Measurements from ENCODE around the gene MARCHF10.
A peak's percentile ranks its signal among the peaks of the same experiment; 100 is the strongest.
"Not testable (repeated sequence)": the region's sequence is repeated elsewhere in the genome, so short reads cannot be mapped to it uniquely, and the experiment has no call there.

MARCHF10 gene

GRCh38 chr17:62696256-62696655, 111.9 kb downstream of the MARCHF10 start:
- POLR2A ChIA-PET = no interaction called here
- no peak for DNase-seq (ENCODE audit: extremely low spot score)
- CTCF ChIA-PET = no interaction called here
- no peak for TF ChIP-seq HDGF (IDR thresholded peaks at IDR 0.05; ENCODE audit: borderline replicate concordance)

DNA sequence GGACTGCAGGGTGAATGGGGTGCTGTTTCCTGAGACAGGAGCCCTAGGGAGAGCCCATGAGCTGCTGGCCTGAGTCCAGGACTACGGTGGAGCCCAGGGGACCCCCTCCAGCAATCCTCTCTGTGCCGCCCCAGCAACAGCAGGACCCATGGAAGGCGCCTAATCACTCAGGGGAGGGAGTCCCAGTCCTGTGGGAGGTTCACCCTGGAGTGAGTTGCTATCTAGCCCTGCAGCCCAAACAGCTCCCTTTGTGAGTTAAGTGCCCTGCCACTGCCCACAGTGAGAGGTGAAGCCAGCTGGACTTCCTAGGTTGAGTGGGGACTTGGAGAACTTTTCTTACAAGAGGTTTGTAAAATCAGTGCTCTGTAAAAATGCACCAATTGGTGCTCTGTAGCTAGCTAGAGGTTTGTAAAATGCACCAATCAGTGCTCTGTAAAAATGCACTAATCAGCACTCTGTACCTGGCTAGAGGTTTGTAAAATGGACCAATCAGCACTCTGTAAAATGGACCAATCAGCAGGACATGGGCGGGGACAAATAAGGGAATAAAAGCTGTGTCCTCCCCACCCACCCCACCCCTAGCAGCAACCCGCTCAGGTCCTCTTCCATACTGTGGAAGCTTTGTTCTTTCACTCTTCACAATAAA, 112.9 kb downstream of the MARCHF10 start:
- CTCF ChIA-PET; POLR2A ChIA-PET; DNase-seq (ENCODE audit: extremely low spot score): not testable (repeated sequence)

DNA sequence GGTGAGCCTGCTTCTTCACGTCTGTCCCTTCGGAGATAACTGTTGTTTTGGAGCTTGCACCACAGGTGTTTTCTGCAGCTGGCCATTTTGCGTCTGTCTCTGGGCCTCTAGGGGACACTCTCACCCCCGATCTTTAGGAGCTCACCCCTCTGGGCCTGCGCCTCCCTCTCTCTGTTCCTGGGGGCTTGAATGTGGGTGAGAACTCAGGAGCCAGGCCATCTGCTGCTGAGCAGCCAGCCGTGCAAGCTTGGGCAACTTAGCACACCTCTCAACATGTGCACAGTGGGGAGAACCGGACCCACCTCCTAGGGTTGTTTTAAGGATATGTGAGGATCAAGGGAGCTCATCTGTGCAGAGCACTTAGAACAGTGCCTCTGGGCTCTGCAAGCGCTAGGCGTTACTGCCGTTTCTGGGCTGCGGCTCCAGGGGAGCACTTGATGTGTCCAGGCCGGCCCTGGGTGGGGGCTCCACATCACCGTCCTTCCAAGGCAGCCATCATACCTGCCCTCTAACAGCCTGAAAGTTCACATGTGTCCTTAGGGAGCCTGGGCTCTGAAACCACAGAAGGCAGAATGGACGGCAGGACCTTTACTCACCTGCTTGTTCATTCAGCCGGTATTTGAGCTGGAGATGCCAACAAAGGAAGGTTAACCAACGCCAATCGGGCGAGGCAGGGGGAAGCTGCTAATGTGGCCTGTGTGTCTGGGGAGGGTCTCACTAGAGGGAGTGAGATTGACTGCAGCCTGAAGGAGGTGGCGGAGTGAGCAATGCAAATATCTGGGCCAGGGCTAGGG, 114.3 kb downstream of the MARCHF10 start:
- no peak for DNase-seq (ENCODE audit: extremely low spot score)
- ChIA-PET POLR2A (no interaction called here), CTCF (interaction anchor here (0.6 to 1.1 kb wide), 3 partner anchors 56 to 289 kb away, joined by 3 to 5 read pairs (median 3); no protein-coding TSS in a partner anchor)
- TF ChIP-seq TARDBP (IDR thresholded peaks at IDR 0.05) = no peak
- no peak for TF ChIP-seq SP1 (IDR thresholded peaks at IDR 0.05)
- no peak for TF ChIP-seq HDGF (IDR thresholded peaks at IDR 0.05; ENCODE audit: borderline replicate concordance)
- no peak for TF ChIP-seq LEF1 (IDR thresholded peaks at IDR 0.05; ENCODE audit: borderline replicate concordance)
- TF ChIP-seq FOXM1 (IDR thresholded peaks at IDR 0.05; ENCODE audit: borderline replicate concordance) = no peak
- TF ChIP-seq BHLHE40 (IDR thresholded peaks at IDR 0.05; ENCODE audit: borderline replicate concordance) = no peak
- TF ChIP-seq FOXA1 (IDR thresholded peaks at IDR 0.05) = no peak
- TF ChIP-seq L3MBTL2 (conservative IDR thresholded peaks at IDR 0.05) = no peak
- TF ChIP-seq ARNT (IDR thresholded peaks at IDR 0.05) = no peak
- no peak for TF ChIP-seq CTBP1 (IDR thresholded peaks at IDR 0.05; ENCODE audit: borderline replicate concordance)
- no peak for TF ChIP-seq FOXK2 (IDR thresholded peaks at IDR 0.05)
- TF ChIP-seq, protein P1, sequence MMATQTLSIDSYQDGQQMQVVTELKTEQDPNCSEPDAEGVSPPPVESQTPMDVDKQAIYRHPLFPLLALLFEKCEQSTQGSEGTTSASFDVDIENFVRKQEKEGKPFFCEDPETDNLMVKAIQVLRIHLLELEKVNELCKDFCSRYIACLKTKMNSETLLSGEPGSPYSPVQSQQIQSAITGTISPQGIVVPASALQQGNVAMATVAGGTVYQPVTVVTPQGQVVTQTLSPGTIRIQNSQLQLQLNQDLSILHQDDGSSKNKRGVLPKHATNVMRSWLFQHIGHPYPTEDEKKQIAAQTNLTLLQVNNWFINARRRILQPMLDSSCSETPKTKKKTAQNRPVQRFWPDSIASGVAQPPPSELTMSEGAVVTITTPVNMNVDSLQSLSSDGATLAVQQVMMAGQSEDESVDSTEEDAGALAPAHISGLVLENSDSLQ (IDR thresholded peaks at IDR 0.05) = no peak
- TF ChIP-seq SUZ12 (IDR thresholded peaks at IDR 0.05) = no peak
- no peak for TF ChIP-seq ELF4 (IDR thresholded peaks at IDR 0.05)
- TF ChIP-seq ZNF384 (IDR thresholded peaks at IDR 0.05) = no peak

GRCh38 chr17:62692721-62693431, 115.2 kb downstream of the MARCHF10 start:
- DNase-seq (ENCODE audit: extremely low spot score) = peak; percentile 63
- no peak for TF ChIP-seq CTBP1 (IDR thresholded peaks at IDR 0.05; ENCODE audit: borderline replicate concordance)
- TF ChIP-seq FOXK2 (IDR thresholded peaks at IDR 0.05) = no peak
- ChIA-PET CTCF (interaction anchor here (0.6 to 1.1 kb wide), 2 partner anchors 55 to 226 kb away, joined by 3 to 5 read pairs; no protein-coding TSS in a partner anchor), POLR2A (no interaction called here)

DNA sequence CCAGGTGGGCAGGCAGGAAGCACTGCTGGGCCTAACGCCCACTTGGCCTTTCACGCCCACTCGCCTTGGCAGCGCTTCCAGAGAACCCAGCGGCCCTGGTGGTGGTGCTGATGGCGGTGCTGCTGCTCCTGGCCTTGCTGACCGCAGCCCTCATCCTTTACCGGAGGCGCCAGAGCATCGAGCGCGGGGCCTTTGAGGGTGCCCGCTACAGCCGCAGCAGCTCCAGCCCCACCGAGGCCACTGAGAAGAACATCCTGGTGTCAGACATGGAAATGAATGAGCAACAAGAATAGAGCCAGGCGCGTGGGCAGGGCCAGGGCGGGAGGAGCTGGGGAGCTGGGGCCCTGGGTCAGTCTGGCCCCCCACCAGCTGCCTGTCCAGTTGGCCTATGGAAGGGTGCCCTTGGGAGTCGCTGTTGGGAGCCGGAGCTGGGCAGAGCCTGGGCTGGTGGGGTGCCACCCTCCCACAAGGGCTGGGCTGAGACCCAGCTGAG, 115.9 kb downstream of the MARCHF10 start:
- TF ChIP-seq ZNF384 (IDR thresholded peaks at IDR 0.05) = no peak
- TF ChIP-seq HDGF (IDR thresholded peaks at IDR 0.05; ENCODE audit: borderline replicate concordance) = no peak
- no peak for TF ChIP-seq L3MBTL2 (conservative IDR thresholded peaks at IDR 0.05)
- TF ChIP-seq NFRKB (IDR thresholded peaks at IDR 0.05) = no peak
- TF ChIP-seq BHLHE40 (IDR thresholded peaks at IDR 0.05; ENCODE audit: borderline replicate concordance) = no peak
- no peak for TF ChIP-seq FOXA1 (IDR thresholded peaks at IDR 0.05)
- TF ChIP-seq CTBP1 (IDR thresholded peaks at IDR 0.05; ENCODE audit: borderline replicate concordance) = no peak
- TF ChIP-seq LEF1 (IDR thresholded peaks at IDR 0.05; ENCODE audit: borderline replicate concordance) = no peak
- no peak for TF ChIP-seq ARNT (IDR thresholded peaks at IDR 0.05)
- no peak for TF ChIP-seq TARDBP (IDR thresholded peaks at IDR 0.05)
- no peak for TF ChIP-seq ELF4 (IDR thresholded peaks at IDR 0.05)
- DNase-seq (ENCODE audit: extremely low spot score) = no peak
- ChIA-PET CTCF (interaction anchor here (0.6 kb wide), 1 partner anchor 990 kb away, joined by 3 read pairs; no protein-coding TSS in a partner anchor), POLR2A (no interaction called here)

DNA sequence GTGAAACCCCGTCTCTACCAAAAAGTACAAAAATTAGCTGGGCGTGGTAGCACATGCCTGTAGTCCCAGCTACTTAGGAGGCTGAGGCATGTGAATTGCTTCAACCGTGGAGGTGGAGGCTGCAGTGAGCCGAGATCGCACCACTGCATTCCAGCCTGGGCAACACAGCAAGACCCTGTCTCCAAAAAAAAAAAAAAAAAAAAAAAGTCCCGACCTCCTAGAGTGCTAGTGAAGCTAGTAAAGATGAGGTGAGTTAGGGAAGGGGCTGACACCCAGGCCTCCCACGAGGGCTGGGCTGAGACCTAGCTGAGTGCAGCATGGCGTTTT, 116.6 kb downstream of the MARCHF10 start:
- POLR2A ChIA-PET; DNase-seq (ENCODE audit: extremely low spot score): not testable (repeated sequence)
- CTCF ChIA-PET = interaction anchor here (0.6 kb wide), 2 partner anchors 242 to 990 kb away, joined by 3 read pairs; no protein-coding TSS in a partner anchor
- TF ChIP-seq ZNF384 (IDR thresholded peaks at IDR 0.05) = peak; percentile 43; the same call in 1 of the 2 replicates

DNA sequence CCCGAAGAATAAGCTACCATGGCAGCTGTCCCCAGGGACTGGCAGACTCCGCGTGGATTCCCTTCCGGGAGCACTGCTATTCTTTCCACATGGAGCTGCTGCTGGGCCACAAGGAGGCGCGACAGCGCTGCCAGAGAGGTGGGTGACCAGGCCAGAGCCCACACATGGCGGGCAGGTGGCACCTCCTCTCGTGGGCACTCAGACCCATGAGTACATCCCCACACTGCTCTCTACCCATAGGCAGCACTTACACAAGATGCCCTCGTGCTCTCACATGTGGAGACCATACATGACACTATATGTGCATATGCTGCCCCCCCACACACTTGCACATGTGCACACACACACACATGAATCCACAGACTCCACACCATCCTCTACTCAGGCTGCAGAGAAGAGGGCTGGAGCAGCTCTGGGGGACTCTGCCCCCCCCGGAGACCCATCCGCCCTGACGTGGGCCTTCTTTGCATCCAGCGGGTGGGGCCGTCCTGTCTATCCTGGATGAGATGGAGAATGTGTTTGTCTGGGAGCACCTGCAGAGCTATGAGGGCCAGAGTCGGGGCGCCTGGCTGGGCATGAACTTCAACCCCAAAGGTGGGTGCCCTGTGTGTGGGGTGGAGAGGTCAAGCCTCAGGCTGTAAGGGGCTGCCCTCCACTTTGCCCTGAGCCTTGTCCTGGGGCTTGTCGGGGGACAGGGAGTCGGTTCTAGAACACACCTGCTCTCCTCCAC, 117.8 kb downstream of the MARCHF10 start:
- ChIA-PET POLR2A (no interaction called here), CTCF (no interaction called here)
- TF ChIP-seq ELF4 (IDR thresholded peaks at IDR 0.05) = no peak
- TF ChIP-seq CTBP1 (IDR thresholded peaks at IDR 0.05; ENCODE audit: borderline replicate concordance) = no peak
- DNase-seq (ENCODE audit: extremely low spot score) = no peak
